Liver (tissue), 9 donors: Measurements from ENCODE around the gene LCE1F. TPM values are rescaled to one million over a fixed set of nuclear protein-coding genes. Genes with fewer than 3 reads are reported as not detected.

Experiments
- DNase-seq: peaks from one replicate; pipeline ENCODE4 v3.0.0-alpha.2; 2017; ENCODE audit warnings: low spot score
- H3K27ac ChIP-seq, 2 donors: one replicate each; pipeline ENCODE4 v1.7.0; 2013; ENCODE audit warnings: inconsistent platforms in 2 of 2, low read length in 2 of 2, control low read depth in 1 of 2, low read depth in 1 of 2, mild to moderate bottlenecking in 1 of 2
- H3K27me3 ChIP-seq, 4 donors: one replicate each; pipeline versions ENCODE4 v1.6.1 to v1.7.0; 2013; ENCODE audit warnings: low read length in 3 of 4, inconsistent platforms in 1 of 4, mild to moderate bottlenecking in 1 of 4, moderate library complexity in 1 of 4; ENCODE audit not compliant: control insufficient read depth in 4 of 4, insufficient read depth in 4 of 4
- H3K36me3 ChIP-seq, 4 donors: one replicate each; pipeline versions ENCODE4 v1.6.1 to v1.7.0; 2013; ENCODE audit warnings: low read length in 3 of 4, mild to moderate bottlenecking in 3 of 4, low read depth in 1 of 4, moderate library complexity in 1 of 4; ENCODE audit not compliant: control insufficient read depth in 4 of 4, insufficient read depth in 3 of 4
- H3K4me1 ChIP-seq, 4 donors: one replicate each; pipeline versions ENCODE4 v1.6.1 to v1.7.0; 2013; ENCODE audit warnings: low read length in 3 of 4, mild to moderate bottlenecking in 3 of 4, moderate library complexity in 1 of 4; ENCODE audit not compliant: control insufficient read depth in 4 of 4, insufficient read depth in 4 of 4
- H3K4me3 ChIP-seq, 3 donors: one replicate each; pipeline versions ENCODE4 v1.6.1 to v1.7.0; 2013; ENCODE audit warnings: low read length in 3 of 3, control low read depth in 1 of 3, low read depth in 1 of 3, mild to moderate bottlenecking in 1 of 3
- H3K9ac ChIP-seq, 2 donors: one replicate each; pipeline ENCODE4 v1.7.0; 2013; ENCODE audit warnings: low read length in 2 of 2, mild to moderate bottlenecking in 2 of 2, moderate library complexity in 2 of 2, control low read depth in 1 of 2, low read depth in 1 of 2
- H3K9me3 ChIP-seq, 4 donors: one replicate each; pipeline versions ENCODE4 v1.6.1 to v1.7.0; 2013; ENCODE audit warnings: low read length in 3 of 4; ENCODE audit not compliant: control insufficient read depth in 4 of 4
- ATF3 ChIP-seq: IDR thresholded peaks from 2 replicates; pipeline ENCODE4 v1.6.1; 2016; ENCODE audit warnings: antibody characterized with exemption
- CTCF ChIP-seq: fragments of 150-350 bp; IDR thresholded peaks from 2 replicates; pipeline ENCODE4 v1.5.1; 2017; ENCODE audit warnings: improper control_type of control experiment, low read depth, low read length; ENCODE audit not compliant: missing input control
- EGR1 ChIP-seq, 2 donors: IDR thresholded peaks; 2 replicates each; pipeline ENCODE4 v1.6.1; 2016 to 2018; ENCODE audit warnings: antibody characterized with exemption in 2 of 2, low read depth in 2 of 2
- FOXA1 ChIP-seq: IDR thresholded peaks from 2 replicates; pipeline ENCODE4 v1.6.1; 2016; ENCODE audit warnings: antibody characterized with exemption
- FOXA2 ChIP-seq: IDR thresholded peaks from 2 replicates; pipeline ENCODE4 v1.6.1; 2016; ENCODE audit warnings: antibody characterized with exemption
- GABPA ChIP-seq, 2 donors: IDR thresholded peaks in 1 of 2; conservative IDR thresholded peaks in 1 of 2; 2 replicates each; pipeline ENCODE4 v1.6.1; 2016; ENCODE audit warnings: antibody characterized with exemption in 2 of 2, mild to moderate bottlenecking in 1 of 2, moderate library complexity in 1 of 2
- HNF4A ChIP-seq, 2 donors: conservative IDR thresholded peaks; 2 replicates each; pipeline ENCODE4 v1.6.1; 2016; ENCODE audit warnings: antibody characterized with exemption in 2 of 2, mild to moderate bottlenecking in 2 of 2
- HNF4G ChIP-seq: IDR thresholded peaks from 2 replicates; pipeline ENCODE4 v1.6.1; 2016; ENCODE audit warnings: antibody characterized with exemption
- JUND ChIP-seq, 2 donors: IDR thresholded peaks; 2 replicates each; pipeline ENCODE4 v1.6.1; 2016; ENCODE audit warnings: antibody characterized with exemption in 2 of 2
- MAX ChIP-seq: IDR thresholded peaks from 2 replicates; pipeline ENCODE4 v1.6.1; 2016; ENCODE audit warnings: antibody characterized with exemption
- NR2F2 ChIP-seq: IDR thresholded peaks from 2 replicates; pipeline ENCODE4 v1.6.1; 2016; ENCODE audit warnings: antibody characterized with exemption
- RAD21 ChIP-seq, 2 donors: IDR thresholded peaks; 2 replicates each; pipeline ENCODE4 v1.6.1; 2016; ENCODE audit warnings: antibody characterized with exemption in 2 of 2, mild to moderate bottlenecking in 2 of 2
- REST ChIP-seq: IDR thresholded peaks from 2 replicates; pipeline ENCODE4 v1.6.1; 2016; ENCODE audit warnings: antibody characterized with exemption, mild to moderate bottlenecking
- RXRA ChIP-seq, 2 donors: IDR thresholded peaks; 2 replicates each; pipeline ENCODE4 v1.6.1; 2017 to 2018; ENCODE audit warnings: antibody characterized with exemption in 2 of 2, mild to moderate bottlenecking in 1 of 2
- SP1 ChIP-seq: IDR thresholded peaks from 2 replicates; pipeline ENCODE4 v1.6.1; 2018; ENCODE audit warnings: antibody characterized with exemption, mild to moderate bottlenecking
- TAF1 ChIP-seq: conservative IDR thresholded peaks from 2 replicates; pipeline ENCODE4 v1.6.1; 2016; ENCODE audit warnings: antibody characterized with exemption, mild to moderate bottlenecking
- YY1 ChIP-seq: IDR thresholded peaks from 2 replicates; pipeline ENCODE4 v1.6.1; 2016; ENCODE audit warnings: antibody characterized with exemption, mild to moderate bottlenecking
- ZBTB33 ChIP-seq: IDR thresholded peaks from 2 replicates; pipeline ENCODE4 v1.6.1; 2016; ENCODE audit warnings: antibody characterized with exemption
- WGBS: extraction: QIAGEN DNeasy Blood & Tissue Kit; methylation state at CpG from one replicate; pipeline ENCODE4 v1.1.7; 2013; 5-methylcytosine and 5-hydroxymethylcytosine counted together
- polyA plus RNA-seq, 2 donors: library from polyadenylated mRNA; stranded (reverse) in 1 of 2; unstranded in 1 of 2; fragments of 200-250 nt in 1 of 2; fragments of >200 nt in 1 of 2; fragmentation: Nextera tagmentation in 1 of 2; extraction: Ambion mirVana in 1 of 2; gene quantifications; one replicate each; pipeline versions ENCODE4 v1.2.1 to v1.2.3, GENCODE V29; 2013 to 2015
- total RNA-seq, 2 donors: library from RNA; depleted of rRNA; stranded (reverse); fragments of >200 nt; gene quantifications; one replicate each; pipeline ENCODE4 v1.2.3, GENCODE V29; 2014
- donor health status: healthy.
- donor health status: healthy.
- donor health status: healthy.
- donor health status: healthy.
- donor health status: healthy.

The LCE1F gene
- total and polyA plus RNA-seq, 4 donors: not detected

GRCh38 chr1:152760551-152761190 is 14.3 kb upstream of the LCE1F start:
- 91% methylated on average over 31 of the region's 31 CpGs for WGBS
- TF ChIP-seq SP1 (no peak), CTCF (no peak), ZBTB33 (no peak), NR2F2 (no peak), TAF1 (no peak), EGR1 (IDR thresholded peaks at IDR 0.05; ENCODE audit: low read depth in 2 of 2) (no peak), MAX (no peak), JUND (IDR thresholded peaks at IDR 0.05) (no peak), RAD21 (IDR thresholded peaks at IDR 0.05) (no peak), RXRA (IDR thresholded peaks at IDR 0.05) (no peak), YY1 (no peak), REST (no peak), FOXA1 (no peak), ATF3 (no peak), HNF4G (no peak), GABPA (IDR thresholded peaks at IDR 0.05 in 1 of 2, conservative IDR thresholded peaks at IDR 0.05 in 1 of 2) (no peak), HNF4A (conservative IDR thresholded peaks at IDR 0.05) (no peak), FOXA2 (no peak)
- no peak overlapping the region for H3K9ac ChIP-seq
- no peaks in the 10 kb centered on the region for H3K27me3 ChIP-seq
- DNase-seq: no peak
- no peaks in the 10 kb centered on the region for H3K4me1 ChIP-seq
- no peak overlapping the region for H3K27ac ChIP-seq
- H3K9me3 ChIP-seq: no peaks in the 10 kb centered on the region
- no peak overlapping the region for H3K4me3 ChIP-seq
- no peaks in the 10 kb centered on the region for H3K36me3 ChIP-seq
